Measurements from ENCODE around the gene USP12.

- TF ChIP-seq CTCF (IDR thresholded peaks at IDR 0.05) (no peak), POLR2A (IDR thresholded peaks at IDR 0.05) (no peak)
These were observed 134.4 kb downstream of the USP12 start for GRCh38 chr13:27037171-27037570.

Data from esophagus squamous epithelium (tissue), 4 donors.